HEK293 (cell line): ENCODE measurements around the gene TOP3A.

ENCODE experiments used
- TCF7L2 ChIP-seq: IDR thresholded peaks from 2 replicates; pipeline ENCODE4 v1.6.1; 2011; ENCODE audit warnings: low read depth, mild to moderate bottlenecking, inconsistent platforms, low read length, moderate library complexity, borderline replicate concordance
- ZBTB17 ChIP-seq: fragments of 450-650 bp; formaldehyde crosslinking; IDR thresholded peaks from 2 replicates; pipeline ENCODE4 v1.5.1; 2016; ENCODE audit warnings: missing biosample characterization, missing genetic modification characterization
- ZBTB21 ChIP-seq: fragments of 450-650 bp; formaldehyde crosslinking; IDR thresholded peaks from 2 replicates; pipeline ENCODE4 v1.5.1; 2017; ENCODE audit warnings: missing biosample characterization, missing genetic modification characterization
- ZNF529 ChIP-seq: fragments of 450-650 bp; formaldehyde crosslinking; IDR thresholded peaks from 2 replicates; pipeline ENCODE4 v1.5.1; 2017; ENCODE audit warnings: missing genetic modification characterization, missing biosample characterization; ENCODE audit not compliant: insufficient replicate concordance
- ZNF626 ChIP-seq: fragments of 450-650 bp; sonication (Bioruptor Pico); formaldehyde crosslinking; IDR thresholded peaks from 2 replicates; pipeline ENCODE4 v1.5.1; 2018; ENCODE audit warnings: missing biosample characterization, missing genetic modification characterization, inconsistent platforms
- ZNF747 ChIP-seq: fragments of 450-650 bp; formaldehyde crosslinking; IDR thresholded peaks from 2 replicates; pipeline ENCODE4 v1.5.1; 2016; ENCODE audit warnings: missing biosample characterization, missing genetic modification characterization
- TF ChIP-seq, protein P1 (sequence below): fragments of 450-650 bp; formaldehyde crosslinking; IDR thresholded peaks from 2 replicates; pipeline ENCODE4 v1.5.1; 2016; ENCODE audit warnings: missing biosample characterization, missing genetic modification characterization
- TF ChIP-seq, protein P2 (sequence below): fragments of 450-650 bp; formaldehyde crosslinking; IDR thresholded peaks from 2 replicates; pipeline ENCODE4 v1.5.1; 2017; ENCODE audit warnings: missing biosample characterization, mild to moderate bottlenecking, missing genetic modification characterization, moderate library complexity
- TF ChIP-seq, protein P3 (sequence below): fragments of 450-650 bp; formaldehyde crosslinking; IDR thresholded peaks from 2 replicates; pipeline ENCODE4 v1.5.1; 2016; ENCODE audit warnings: missing biosample characterization, missing genetic modification characterization, borderline replicate concordance

DNA sequence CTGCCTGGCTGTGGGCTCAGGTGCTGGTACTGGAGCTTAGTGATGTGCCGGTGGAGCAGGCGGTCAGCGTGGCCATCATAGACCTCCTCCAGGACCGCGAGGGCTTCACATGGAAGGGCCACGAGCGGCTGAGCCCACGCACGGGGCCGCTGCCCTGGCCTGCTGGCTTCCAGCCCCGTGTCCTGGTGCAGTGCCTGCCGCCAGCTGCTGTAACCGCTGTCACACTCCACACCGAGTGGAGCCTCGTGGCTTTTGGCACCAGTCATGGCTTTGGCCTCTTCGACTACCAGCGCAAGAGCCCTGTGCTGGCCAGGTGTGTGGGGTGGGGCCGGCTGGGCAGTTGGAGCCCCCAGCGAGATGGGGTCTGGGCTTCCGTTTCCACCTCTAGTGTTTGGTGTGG is 77.3 kb downstream of the TOP3A start:
- TF ChIP-seq, protein P1, sequence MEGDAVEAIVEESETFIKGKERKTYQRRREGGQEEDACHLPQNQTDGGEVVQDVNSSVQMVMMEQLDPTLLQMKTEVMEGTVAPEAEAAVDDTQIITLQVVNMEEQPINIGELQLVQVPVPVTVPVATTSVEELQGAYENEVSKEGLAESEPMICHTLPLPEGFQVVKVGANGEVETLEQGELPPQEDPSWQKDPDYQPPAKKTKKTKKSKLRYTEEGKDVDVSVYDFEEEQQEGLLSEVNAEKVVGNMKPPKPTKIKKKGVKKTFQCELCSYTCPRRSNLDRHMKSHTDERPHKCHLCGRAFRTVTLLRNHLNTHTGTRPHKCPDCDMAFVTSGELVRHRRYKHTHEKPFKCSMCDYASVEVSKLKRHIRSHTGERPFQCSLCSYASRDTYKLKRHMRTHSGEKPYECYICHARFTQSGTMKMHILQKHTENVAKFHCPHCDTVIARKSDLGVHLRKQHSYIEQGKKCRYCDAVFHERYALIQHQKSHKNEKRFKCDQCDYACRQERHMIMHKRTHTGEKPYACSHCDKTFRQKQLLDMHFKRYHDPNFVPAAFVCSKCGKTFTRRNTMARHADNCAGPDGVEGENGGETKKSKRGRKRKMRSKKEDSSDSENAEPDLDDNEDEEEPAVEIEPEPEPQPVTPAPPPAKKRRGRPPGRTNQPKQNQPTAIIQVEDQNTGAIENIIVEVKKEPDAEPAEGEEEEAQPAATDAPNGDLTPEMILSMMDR (tag by site-specific recombination), result no peak
- TF ChIP-seq ZBTB21 (no peak), TCF7L2 (no peak), ZNF529 (no peak), ZNF626 (no peak), ZBTB17 (tag by site-specific recombination) (no peak), ZNF747 (tag by site-specific recombination) (no peak)
- TF ChIP-seq, protein P2, sequence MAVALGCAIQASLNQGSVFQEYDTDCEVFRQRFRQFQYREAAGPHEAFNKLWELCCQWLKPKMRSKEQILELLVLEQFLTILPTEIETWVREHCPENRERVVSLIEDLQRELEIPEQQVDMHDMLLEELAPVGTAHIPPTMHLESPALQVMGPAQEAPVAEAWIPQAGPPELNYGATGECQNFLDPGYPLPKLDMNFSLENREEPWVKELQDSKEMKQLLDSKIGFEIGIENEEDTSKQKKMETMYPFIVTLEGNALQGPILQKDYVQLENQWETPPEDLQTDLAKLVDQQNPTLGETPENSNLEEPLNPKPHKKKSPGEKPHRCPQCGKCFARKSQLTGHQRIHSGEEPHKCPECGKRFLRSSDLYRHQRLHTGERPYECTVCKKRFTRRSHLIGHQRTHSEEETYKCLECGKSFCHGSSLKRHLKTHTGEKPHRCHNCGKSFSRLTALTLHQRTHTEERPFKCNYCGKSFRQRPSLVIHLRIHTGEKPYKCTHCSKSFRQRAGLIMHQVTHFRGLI (tag by site-specific recombination), result no peak
- TF ChIP-seq, protein P3, sequence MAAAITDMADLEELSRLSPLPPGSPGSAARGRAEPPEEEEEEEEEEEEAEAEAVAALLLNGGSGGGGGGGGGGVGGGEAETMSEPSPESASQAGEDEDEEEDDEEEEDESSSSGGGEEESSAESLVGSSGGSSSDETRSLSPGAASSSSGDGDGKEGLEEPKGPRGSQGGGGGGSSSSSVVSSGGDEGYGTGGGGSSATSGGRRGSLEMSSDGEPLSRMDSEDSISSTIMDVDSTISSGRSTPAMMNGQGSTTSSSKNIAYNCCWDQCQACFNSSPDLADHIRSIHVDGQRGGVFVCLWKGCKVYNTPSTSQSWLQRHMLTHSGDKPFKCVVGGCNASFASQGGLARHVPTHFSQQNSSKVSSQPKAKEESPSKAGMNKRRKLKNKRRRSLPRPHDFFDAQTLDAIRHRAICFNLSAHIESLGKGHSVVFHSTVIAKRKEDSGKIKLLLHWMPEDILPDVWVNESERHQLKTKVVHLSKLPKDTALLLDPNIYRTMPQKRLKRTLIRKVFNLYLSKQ, result no peak
